B cell (primary cell): Measurements from ENCODE around the gene TENM4. TPM values are rescaled to one million over a fixed set of nuclear protein-coding genes. Genes with fewer than 3 reads are reported as not detected.

ENCODE experiments used
- ATAC-seq: fragments of 200-7000 bp; cut with Tn5 transposase; one replicate; pipeline ENCODE4 v1.10.0; 2021; ENCODE audit warnings: low read depth, mild to moderate bottlenecking, moderate number of reproducible peaks, moderate library complexity
- CTCF ChIA-PET: fragments of 350-600 bp; sonication (Branson Sonifier 250); formaldehyde crosslinking; loops from one replicate; lab custom pipeline; 2021; ENCODE audit warnings: antibody characterized with exemption, inconsistent platforms; lab: Charles Lee
- POLR2A ChIA-PET: fragments of 350-600 bp; sonication (Branson Sonifier 250); formaldehyde crosslinking; loops from one replicate; lab custom pipeline; 2021; ENCODE audit warnings: antibody characterized with exemption; lab: Charles Lee
- DNase-seq: peaks from one replicate; pipeline ENCODE4 v3.0.0; 2013
- H2AFZ ChIP-seq: 2 replicates; pipeline ENCODE4 v1.6.1; 2012; ENCODE audit warnings: mild to moderate bottlenecking, low read depth, low read length; ENCODE audit not compliant: insufficient read depth, poor library complexity, severe bottlenecking
- H3K27ac ChIP-seq, 2 donors: 1 replicate in 1 of 2; 2 replicates in 1 of 2; pipeline ENCODE4 v1.5.1; 2012 to 2013; ENCODE audit warnings: low read length in 2 of 2, mild to moderate bottlenecking in 2 of 2, moderate library complexity in 1 of 2
- H3K27me3 ChIP-seq, 4 experiments: fragments of 200-600 bp in 1 of 4; sonication (generic) in 1 of 4; replicated peaks in 1 of 4; 1 replicate in 2 of 4; 2 replicates in 2 of 4; pipeline versions ENCODE4 v1.6.1 to v1.7.0; 2013 to 2016; ENCODE audit warnings: low read length in 3 of 4, mild to moderate bottlenecking in 2 of 4, mixed read lengths in 1 of 4, moderate library complexity in 1 of 4; ENCODE audit not compliant: insufficient read depth in 4 of 4, control insufficient read depth in 3 of 4; ENCODE audit errors: control extremely low read depth in 1 of 4
- H3K36me3 ChIP-seq, 2 experiments: replicated peaks in 1 of 2; 1 replicate in 1 of 2; 2 replicates in 1 of 2; pipeline versions ENCODE4 v1.6.1 to v1.7.1; 2013; ENCODE audit warnings: low read length in 1 of 2; ENCODE audit not compliant: insufficient read depth in 2 of 2, control insufficient read depth in 1 of 2; ENCODE audit errors: control extremely low read depth in 1 of 2, extremely low read depth in 1 of 2
- H3K4me1 ChIP-seq, 2 donors: fragments of 200-600 bp in 1 of 2; sonication (generic) in 1 of 2; 1 replicate in 1 of 2; 2 replicates in 1 of 2; pipeline versions ENCODE4 v1.5.1 to v1.6.1; 2013 to 2017; ENCODE audit warnings: low read length in 2 of 2; ENCODE audit not compliant: control insufficient read depth in 2 of 2, insufficient read depth in 2 of 2
- H3K4me2 ChIP-seq: replicated peaks from 2 replicates; pipeline ENCODE3; 2012; ENCODE audit warnings: mild to moderate bottlenecking, low read depth, low read length; ENCODE audit not compliant: poor library complexity, severe bottlenecking
- H3K4me3 ChIP-seq, 5 experiments: fragments of 200-600 bp in 1 of 5; sonication (generic) in 1 of 5; 1 replicate in 3 of 5; 2 replicates in 2 of 5; pipeline versions ENCODE4 v1.5.1 to v1.7.0; 2011 to 2016; ENCODE audit warnings: low read length in 4 of 5, mild to moderate bottlenecking in 4 of 5, low read depth in 2 of 5, control low read depth in 1 of 5, moderate library complexity in 1 of 5; ENCODE audit not compliant: insufficient read depth in 1 of 5; ENCODE audit errors: control extremely low read depth in 1 of 5, extremely low read depth in 1 of 5
- H3K79me2 ChIP-seq: fragments of 200-600 bp; sonication (generic); one replicate; pipeline ENCODE4 v1.6.0; 2016; ENCODE audit warnings: low read length; ENCODE audit not compliant: control insufficient read depth, insufficient read depth
- H3K9ac ChIP-seq: fragments of 200-600 bp; sonication (generic); 2 replicates; pipeline ENCODE4 v1.6.1; 2017; ENCODE audit warnings: mild to moderate bottlenecking, low read length, moderate library complexity
- H3K9me3 ChIP-seq, 3 donors: one replicate each; pipeline versions ENCODE4 v1.6.1 to v1.7.1; 2013; ENCODE audit warnings: low read length in 2 of 3; ENCODE audit not compliant: control insufficient read depth in 2 of 3, insufficient read depth in 1 of 3; ENCODE audit errors: control extremely low read depth in 1 of 3
- H4K20me1 ChIP-seq: 2 replicates; pipeline ENCODE4 v1.6.0; 2012; ENCODE audit warnings: mild to moderate bottlenecking, low read length; ENCODE audit not compliant: insufficient read depth, control insufficient read depth, poor library complexity, severe bottlenecking
- H3K27ac Mint-ChIP-seq: one replicate; pipeline ENCODE4 v1.8.0; 2021; ENCODE audit warnings: mixed read lengths
- H3K27me3 Mint-ChIP-seq: one replicate; pipeline ENCODE4 v1.8.0; 2021; ENCODE audit warnings: mixed read lengths
- H3K4me1 Mint-ChIP-seq: one replicate; pipeline ENCODE4 v1.8.0; 2021; ENCODE audit warnings: mixed read lengths
- H3K4me3 Mint-ChIP-seq: one replicate; pipeline ENCODE4 v1.8.0; 2021; ENCODE audit warnings: mixed read lengths
- H3K9me3 Mint-ChIP-seq: one replicate; pipeline ENCODE4 v1.8.0; 2022; ENCODE audit warnings: mixed read lengths; ENCODE audit not compliant: insufficient read depth
- CTCF ChIP-seq: fragments of 200-600 bp; IDR thresholded peaks from one replicate; pipeline ENCODE4 v1.8.0; 2022; ENCODE audit warnings: antibody characterized with exemption, mild to moderate bottlenecking
- EZH2 ChIP-seq: IDR thresholded peaks from 2 replicates; pipeline ENCODE4 v1.6.1; 2012; ENCODE audit warnings: borderline replicate concordance, low read depth, mild to moderate bottlenecking, moderate library complexity, low read length; ENCODE audit not compliant: insufficient read depth, poor library complexity, severe bottlenecking
- WGBS: methylation state at CpG from one replicate; pipeline ENCODE4 v1.1.5; 2013; ENCODE audit warnings: missing lambda C conversion rate; ENCODE audit not compliant: insufficient coverage; 5-methylcytosine and 5-hydroxymethylcytosine counted together
- intact Hi-C: fragments of 100-400 bp; cut with micrococcal nuclease; formaldehyde crosslinking; loops from one replicate; pipeline ENCODE4 v1.10.0; 2022
- polyA plus RNA-seq: library from polyadenylated mRNA; depleted of rRNA; stranded (reverse); fragments of >200 nt; gene quantifications from 2 replicates; pipeline ENCODE4 v1.2.3, GENCODE V29; 2012
- total RNA-seq, 2 donors: library from RNA; stranded (reverse); fragments of 120-200 nt in 1 of 2; gene quantifications; 1 replicate in 1 of 2; 2 replicates in 1 of 2; pipeline versions ENCODE4 v1.2.3 to v1.2.4, GENCODE V29; 2013 to 2022

TENM4 gene
- total and polyA plus RNA-seq, 2 donors (not counting 1 experiment from before 2014, with no cell fraction given) = 0.09 to 5.7 TPM

GRCh38 chr11:79068356-79068755, 372.5 kb downstream of the TENM4 start:
- Histone ChIP-seq H3K36me3 (no peaks in the 10 kb centered on the region), H3K27ac (no peak overlapping the region), H3K4me3 (no peak overlapping the region), H4K20me1 (no peaks in the 10 kb centered on the region), H2AFZ (no peak overlapping the region), H3K4me1 (no peaks in the 10 kb centered on the region), H3K4me2 (no peak overlapping the region), H3K9ac (no peak overlapping the region), H3K79me2 (no peaks in the 10 kb centered on the region), H3K27me3 (no peaks in the 10 kb centered on the region), H3K9me3 (no peaks in the 10 kb centered on the region)
- ChIA-PET POLR2A (no interaction called here), CTCF (no interaction called here)
- H3K4me3 Mint-ChIP-seq = no peak overlapping the region
- WGBS = 100% methylated on average over 1 of the region's 1 CpG
- H3K9me3 Mint-ChIP-seq = no peaks in the 10 kb centered on the region
- no peaks in the 10 kb centered on the region for H3K4me1 Mint-ChIP-seq
- intact Hi-C loops = no loop called here
- ATAC-seq = no peak
- DNase-seq = no peak
- H3K27ac Mint-ChIP-seq = no peak overlapping the region
- TF ChIP-seq EZH2 (no peak), CTCF (no peak)
- H3K27me3 Mint-ChIP-seq = peaks cover 8% of the 10 kb centered on the region

DNA sequence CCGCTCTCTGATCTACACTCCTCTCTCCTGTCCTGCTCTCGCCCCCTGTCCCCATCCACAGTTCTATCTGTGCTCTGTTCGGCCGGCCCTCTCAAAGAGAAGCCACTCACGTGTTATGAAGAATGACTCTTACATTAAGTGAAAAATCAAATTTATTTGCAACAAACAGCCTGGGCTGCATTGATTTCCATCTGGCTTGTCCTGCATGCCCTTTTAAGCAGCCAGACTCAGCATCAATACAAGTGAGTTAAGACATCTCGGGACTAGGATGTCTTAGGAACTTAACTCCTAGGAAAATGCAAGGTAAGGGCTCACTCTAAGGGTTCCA, 373.5 kb downstream of the TENM4 start:
- 60% methylated on average over 2 of the region's 6 CpGs for WGBS
- H3K4me3 ChIP-seq = no peak overlapping the region
- no peak overlapping the region for H2AFZ ChIP-seq
- no peak overlapping the region for H3K9ac ChIP-seq
- no peaks in the 10 kb centered on the region for H4K20me1 ChIP-seq
- Mint-ChIP-seq H3K4me1 (no peaks in the 10 kb centered on the region), H3K4me3 (no peak overlapping the region), H3K27ac (no peak overlapping the region), H3K27me3 (peaks cover 8% of the 10 kb centered on the region), H3K9me3 (no peaks in the 10 kb centered on the region)
- no peak for TF ChIP-seq EZH2
- H3K4me2 ChIP-seq = no peak overlapping the region
- H3K27ac ChIP-seq = no peak overlapping the region
- no peak for DNase-seq
- no peaks in the 10 kb centered on the region for H3K27me3 ChIP-seq
- H3K79me2 ChIP-seq = no peaks in the 10 kb centered on the region
- no peak for ATAC-seq
- ChIA-PET CTCF (no interaction called here), POLR2A (no interaction called here)
- no peaks in the 10 kb centered on the region for H3K36me3 ChIP-seq
- H3K4me1 ChIP-seq = no peaks in the 10 kb centered on the region
- intact Hi-C loops = no loop called here
- no peaks in the 10 kb centered on the region for H3K9me3 ChIP-seq
